ENCODE data around the gene PTPRK.

DNA sequence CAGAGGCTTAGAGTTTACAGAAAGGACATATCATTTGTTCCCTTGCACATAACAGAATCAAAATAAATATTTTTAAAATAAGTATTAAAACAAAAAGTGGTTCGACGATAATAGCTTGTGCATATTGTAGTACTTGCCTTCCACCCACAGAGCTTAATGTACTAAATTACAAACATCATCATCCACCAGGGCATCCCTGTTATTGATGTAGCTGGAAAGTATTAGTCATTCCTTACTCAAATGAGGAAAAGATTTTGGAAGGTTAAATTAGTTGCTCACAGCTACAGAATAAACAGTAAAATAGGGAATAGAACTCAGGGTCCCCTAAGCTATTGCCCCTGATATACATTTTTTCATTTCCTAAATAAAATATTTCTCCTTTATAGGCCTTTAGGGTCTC, 150.3 kb downstream of the PTPRK start:
- TF ChIP-seq EZH2 (IDR thresholded peaks at IDR 0.05; ENCODE audit: low read length, unreplicated experiment): no peak
- TF ChIP-seq, protein P1, sequence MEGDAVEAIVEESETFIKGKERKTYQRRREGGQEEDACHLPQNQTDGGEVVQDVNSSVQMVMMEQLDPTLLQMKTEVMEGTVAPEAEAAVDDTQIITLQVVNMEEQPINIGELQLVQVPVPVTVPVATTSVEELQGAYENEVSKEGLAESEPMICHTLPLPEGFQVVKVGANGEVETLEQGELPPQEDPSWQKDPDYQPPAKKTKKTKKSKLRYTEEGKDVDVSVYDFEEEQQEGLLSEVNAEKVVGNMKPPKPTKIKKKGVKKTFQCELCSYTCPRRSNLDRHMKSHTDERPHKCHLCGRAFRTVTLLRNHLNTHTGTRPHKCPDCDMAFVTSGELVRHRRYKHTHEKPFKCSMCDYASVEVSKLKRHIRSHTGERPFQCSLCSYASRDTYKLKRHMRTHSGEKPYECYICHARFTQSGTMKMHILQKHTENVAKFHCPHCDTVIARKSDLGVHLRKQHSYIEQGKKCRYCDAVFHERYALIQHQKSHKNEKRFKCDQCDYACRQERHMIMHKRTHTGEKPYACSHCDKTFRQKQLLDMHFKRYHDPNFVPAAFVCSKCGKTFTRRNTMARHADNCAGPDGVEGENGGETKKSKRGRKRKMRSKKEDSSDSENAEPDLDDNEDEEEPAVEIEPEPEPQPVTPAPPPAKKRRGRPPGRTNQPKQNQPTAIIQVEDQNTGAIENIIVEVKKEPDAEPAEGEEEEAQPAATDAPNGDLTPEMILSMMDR (conservative IDR thresholded peaks at IDR 0.05; ENCODE audit: low read depth, low read length): no peak
- TF ChIP-seq EZH2phosphoT487 (IDR thresholded peaks at IDR 0.05; ENCODE audit: borderline replicate concordance, low read length): no peak

Measured in PC-3 (cell line).